Dermis microvascular lymphatic vessel endothelial cell (primary cell): Measurements from ENCODE around the gene TAOK3. TPM values are rescaled to one million over a fixed set of nuclear protein-coding genes. Genes with fewer than 3 reads are reported as not detected.
A peak's percentile ranks its signal among the peaks of the same experiment; 100 is the strongest.
"Not testable (repeated sequence)": the region's sequence is repeated elsewhere in the genome, so short reads cannot be mapped to it uniquely, and the experiment has no call there.

ENCODE experiments used
- DNase-seq, 2 donors: peaks; one replicate each; pipeline versions ENCODE4 v3.0.0 to v3.0.0-alpha.2; 2010; ENCODE audit warnings: low read depth in 2 of 2
- total RNA-seq: library from RNA; depleted of rRNA; stranded (reverse); fragments of >200 nt; gene quantifications from 2 replicates; pipeline ENCODE4 v1.2.1, GENCODE V29; 2014

The TAOK3 gene
- 15.3 and 16.7 TPM in 2 replicates for total RNA-seq

DNA sequence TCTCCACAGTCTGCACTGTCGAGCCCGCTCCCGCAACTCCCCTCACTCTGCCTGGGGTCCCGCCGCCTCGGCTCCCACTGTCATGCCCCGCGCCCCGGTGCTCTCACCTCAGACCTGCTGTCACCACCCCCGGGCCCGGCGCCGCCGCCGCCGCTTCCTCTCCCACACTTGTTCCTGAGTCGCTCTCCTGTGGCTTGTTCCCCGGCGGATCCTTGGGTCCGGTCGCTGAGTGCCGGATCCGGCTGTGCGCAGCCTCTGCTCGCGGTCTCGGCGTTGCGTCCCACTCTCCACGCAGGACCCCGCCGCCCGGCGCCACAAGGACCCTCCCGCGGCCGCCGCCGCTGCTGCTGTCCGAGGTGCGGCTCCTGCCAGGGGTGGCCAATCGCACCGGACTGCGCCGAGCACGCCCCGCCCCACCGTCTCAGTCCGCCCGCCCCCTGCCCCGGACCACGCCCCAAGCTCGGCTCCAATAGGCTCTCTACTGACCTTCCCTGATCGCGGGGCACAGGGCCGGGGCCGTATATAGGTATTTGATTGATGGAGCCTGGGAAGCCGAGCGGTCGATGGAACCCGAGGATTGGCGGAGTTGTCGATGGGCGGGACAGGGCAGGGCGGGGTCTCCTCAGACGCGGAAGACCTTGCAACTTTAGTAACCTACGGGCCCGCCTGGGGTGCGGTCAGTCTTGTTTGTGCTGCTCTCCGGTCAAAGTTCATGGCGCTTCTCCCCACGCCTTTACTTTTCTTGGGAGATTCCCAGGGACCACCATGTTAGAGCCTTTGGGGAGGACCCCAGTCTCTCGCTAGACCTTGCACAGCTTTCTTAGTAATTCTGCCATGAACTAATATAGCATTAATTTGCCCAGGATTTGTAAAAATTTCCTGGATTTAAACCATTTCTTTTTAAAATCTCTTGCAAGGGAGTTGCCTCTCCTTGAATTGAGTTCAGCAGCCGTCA, at the start of gene TAOK3:
TSS of gene TAOK3 (minus strand) at position 367 of the 955 bp plus-strand sequence. CDS start 117,340 bp downstream, outside the sequence.
- peak; percentile 95 to 99 for DNase-seq

- DNase-seq, result no peak
Measured at GRCh38 chr12:118420673-118421072, 48.0 kb upstream of the TAOK3 start.

- peak; percentile 14 to 78 for DNase-seq
Measured at GRCh38 chr12:118418385-118419057, 45.8 kb upstream of the TAOK3 start.

GRCh38 chr12:118417942-118418341, 45.2 kb upstream of the TAOK3 start:
- no peak for DNase-seq

DNA sequence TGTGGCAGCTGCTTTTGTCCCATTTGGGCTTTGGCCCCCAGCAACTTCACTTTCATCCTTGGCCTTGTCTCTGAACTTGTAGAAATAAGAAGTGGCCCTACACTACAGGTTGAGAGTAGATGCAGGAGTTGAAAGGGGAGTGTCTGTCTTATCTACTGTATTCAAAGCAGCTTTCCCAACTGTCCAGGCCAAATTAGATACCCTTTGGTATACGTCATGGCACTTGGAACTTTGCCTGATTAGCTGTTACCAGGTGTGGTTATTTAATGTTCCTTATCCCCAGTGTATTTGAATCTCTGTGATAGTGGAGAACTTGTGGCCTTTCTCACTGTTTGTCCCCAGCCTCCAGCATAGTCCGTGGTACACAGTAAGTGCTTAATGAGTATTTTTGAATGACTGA, 37.1 kb upstream of the TAOK3 start:
- no peak for DNase-seq

DNA sequence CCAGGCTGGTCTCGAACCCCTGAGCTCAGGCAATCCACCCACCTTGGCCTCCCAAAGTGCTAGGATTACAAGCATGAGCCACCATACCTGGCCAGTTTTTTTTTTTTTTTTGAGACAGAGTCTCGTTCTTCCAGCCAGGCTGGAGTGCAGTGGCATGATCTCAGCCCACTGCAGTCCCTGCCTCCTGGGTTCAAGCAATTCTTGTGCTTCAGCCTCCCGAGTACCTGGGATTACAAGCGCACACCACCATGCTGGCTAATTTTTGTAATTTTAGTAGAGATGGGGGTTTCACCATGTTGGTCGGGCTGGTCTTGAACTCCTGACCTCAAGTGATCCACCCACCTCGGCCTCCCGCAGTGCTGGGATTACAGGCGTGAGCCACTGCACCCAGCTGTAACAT, 35.5 kb upstream of the TAOK3 start:
- not testable (repeated sequence) for DNase-seq

DNA sequence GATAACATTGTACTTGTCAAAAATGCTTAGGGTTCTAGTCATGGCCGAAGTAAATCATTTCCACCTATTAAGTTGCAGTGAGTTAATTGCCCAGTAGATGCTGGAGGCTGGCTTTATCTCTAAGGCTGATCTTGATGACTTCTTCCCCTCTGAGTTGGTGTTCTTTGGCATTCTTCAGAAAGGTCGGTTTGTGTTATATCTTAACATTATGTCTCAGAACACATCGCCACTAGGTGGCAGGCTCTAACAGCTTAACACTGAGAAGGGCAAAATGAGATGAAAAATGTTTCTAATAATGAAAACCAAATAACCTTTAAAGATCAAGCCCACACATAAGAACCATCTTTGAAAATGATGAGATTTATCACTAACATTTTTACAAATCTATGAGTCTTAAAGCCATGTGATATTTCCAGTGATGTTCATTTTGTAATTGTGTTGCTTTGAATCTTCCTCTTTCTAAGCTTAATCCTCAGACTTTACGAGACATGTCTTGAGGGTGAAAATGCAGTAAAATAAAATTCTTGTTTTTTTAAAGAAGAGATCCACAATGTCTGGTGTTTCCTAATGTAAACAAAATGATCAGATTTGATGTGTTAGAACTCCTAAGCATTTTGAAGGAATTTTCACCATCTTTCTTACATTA, 32.3 kb upstream of the TAOK3 start:
- DNase-seq, result peak; percentile 38 to 72

DNA sequence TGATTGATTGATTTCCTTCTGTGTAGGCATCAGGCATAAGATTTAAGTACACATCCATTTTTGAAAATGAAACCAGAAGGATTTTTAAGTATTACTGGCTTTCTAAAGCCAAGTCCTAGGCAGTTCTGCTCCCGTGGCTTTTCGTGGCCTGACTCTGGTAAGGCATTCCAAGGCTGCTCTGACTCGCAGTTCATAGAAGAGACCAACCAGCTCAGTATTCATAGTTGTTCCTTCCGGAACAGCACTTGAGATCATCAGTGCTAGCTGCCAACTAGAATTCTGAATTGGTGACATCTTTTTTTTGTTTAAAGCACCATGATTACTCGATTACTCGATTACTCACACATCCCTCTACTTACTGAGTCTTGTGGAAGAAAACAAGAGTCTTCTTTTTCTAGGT, 29.5 kb upstream of the TAOK3 start:
- DNase-seq, result peak in 1 of 2 donors; percentile 22

- no peak for DNase-seq
Measured at GRCh38 chr12:118398940-118399339, 26.2 kb upstream of the TAOK3 start.

DNA sequence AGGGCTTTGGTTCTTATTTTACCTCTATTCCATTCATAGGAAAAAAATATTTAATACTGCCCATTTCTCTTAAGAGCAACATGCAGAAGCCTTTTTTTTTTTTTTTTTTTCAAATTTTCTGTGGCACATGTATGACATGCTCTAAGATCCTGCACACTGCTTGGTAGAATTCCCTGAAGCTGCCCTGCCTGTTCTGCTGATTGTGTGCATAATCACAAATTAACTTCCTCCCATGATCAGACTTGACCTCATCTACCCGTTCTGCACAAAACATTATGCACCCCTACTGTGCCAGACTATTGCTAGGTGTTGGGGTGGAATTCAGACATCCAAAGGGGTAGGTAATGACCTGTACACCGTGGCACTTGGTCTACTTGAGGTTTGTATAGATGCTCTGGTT, 25.8 kb upstream of the TAOK3 start:
- no peak for DNase-seq

DNA sequence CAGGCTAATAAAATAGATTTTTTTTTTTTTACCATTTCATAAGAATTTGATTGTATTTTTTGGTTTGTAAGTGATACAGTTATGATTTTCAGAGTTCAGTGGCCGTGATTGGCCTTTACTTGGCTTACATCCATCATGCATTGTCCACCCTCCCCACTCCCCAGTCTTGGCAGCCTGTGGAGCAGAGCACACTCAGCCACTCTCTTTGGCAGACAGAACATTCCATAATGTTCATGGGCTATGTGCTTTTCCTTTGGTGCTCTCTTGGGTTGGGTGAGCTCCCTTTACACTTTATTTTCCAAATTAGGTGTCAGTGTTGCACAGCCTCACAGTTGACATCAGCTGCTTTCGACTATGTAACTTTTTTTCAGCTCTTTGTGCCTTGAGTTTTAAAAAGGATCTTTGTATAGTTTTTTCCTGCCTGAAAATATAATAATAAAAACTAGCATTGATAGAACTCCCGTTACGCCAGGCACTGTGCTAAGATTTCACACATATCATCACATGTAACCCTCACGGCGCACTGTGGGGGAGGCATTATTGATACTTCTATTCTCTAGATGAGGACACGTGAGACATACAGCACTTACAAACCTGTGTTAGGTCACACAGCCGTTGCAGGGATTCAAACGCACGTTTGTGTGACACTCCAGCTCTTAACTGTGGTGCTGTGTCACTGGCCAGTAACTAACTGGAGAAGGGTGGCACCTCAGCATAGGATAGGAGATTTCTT, 25.2 kb upstream of the TAOK3 start:
- DNase-seq, result peak; percentile 16 to 26

DNA sequence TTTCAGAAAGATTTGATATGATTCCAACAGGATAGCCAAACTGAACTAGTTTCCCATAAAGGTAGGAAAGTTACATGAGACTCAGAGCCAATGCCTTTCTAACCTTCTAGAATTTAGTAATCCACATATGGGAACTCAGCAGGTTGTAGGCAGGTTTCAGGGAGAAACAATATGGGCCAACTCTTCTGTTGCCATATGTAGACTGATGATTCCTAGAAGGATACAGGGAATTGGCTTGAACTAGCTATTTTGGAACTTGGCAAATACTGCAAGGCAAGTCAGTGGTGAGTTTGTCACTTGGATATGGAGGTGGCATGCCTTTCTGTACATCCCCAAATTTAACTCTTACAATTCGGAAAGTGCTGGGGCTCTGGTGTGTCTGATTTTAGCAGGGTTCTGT, 19.1 kb upstream of the TAOK3 start:
- no peak for DNase-seq

DNA sequence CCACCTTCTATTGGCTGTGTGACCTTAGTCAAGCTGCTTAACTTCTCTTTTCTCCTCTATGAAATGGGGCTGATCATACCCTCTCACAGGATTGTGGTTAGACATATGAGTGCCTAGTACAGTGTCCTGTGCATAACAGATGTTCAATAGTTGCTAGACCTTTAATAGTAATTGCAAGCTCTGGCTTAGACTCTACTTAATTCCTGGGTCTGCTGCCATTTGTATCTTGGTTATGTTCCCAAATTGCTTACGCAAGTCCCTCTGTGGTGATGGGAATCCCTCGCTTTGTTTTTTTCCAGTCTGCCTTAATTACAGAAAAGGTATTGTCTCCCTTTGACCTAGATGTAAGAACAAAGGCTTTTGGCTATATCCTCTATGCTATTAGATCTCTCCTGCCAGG, 18.7 kb upstream of the TAOK3 start:
- no peak for DNase-seq

DNA sequence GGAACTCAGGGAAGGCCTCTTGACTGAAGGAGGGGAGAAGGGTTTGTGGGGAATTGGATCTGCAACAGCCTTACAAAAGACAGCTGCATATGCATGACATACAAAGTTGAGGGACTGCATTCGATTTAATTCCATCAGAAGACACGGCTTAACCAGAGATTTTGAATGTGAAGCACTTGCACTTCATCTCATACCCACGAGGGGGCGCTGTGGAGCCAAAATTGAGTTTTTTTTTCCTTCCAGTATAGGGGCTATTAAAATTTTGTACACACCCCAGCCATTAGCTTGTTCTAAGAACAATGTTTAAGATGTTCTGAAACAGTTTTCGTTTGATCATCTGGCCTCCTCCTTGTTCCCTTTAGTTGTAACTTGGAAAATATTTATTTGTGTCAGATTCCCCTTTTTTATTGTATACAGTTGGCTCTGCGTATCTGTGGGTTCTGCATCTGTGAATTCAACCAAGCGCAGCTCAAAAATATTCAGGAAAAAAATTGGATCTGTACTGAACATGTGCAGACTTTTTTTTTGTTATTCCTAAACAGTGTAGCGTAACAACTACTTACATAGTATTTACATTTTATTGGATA, 5.3 kb upstream of the TAOK3 start:
- peak; percentile 20 to 48 for DNase-seq

DNA sequence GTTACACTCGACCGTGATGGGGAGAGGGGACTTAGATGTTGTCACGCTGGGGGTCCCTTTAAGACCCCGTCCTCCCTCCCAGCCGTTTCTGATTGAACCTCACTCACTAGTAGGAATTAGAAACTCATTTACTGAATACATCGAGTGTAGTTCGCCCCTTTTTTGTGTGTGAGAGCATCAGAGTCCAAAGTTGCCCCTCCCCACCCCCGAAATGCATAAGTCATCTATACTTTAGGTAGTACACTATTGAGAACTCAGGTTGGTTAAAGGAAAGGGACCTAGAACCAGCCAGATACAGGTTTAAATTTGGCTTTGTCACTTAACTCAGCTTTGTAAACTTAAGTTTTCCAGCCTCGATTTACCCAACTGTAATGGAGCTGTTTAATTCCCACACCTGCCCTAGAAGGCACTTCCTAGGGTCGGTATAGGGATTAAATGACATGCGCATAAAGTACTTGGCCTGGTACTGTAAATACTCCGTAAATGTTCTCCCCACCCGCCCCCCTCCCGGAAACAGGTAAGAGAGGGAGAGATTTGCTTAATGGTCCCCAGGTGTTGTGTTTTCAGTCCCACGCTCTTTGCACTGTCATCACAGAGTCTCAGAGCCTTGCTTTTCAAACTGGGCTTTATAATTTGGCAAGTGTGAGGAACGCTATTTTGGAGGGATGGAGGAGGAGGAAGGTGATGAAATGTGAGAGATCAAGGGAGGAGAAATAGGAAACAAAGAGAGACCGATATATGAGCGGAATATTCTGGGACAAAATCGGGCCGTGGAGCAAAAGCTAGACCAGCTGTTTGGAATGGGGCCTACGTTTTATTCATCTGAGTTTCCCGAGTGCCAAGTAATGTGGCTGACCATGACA, 4.5 kb upstream of the TAOK3 start:
- peak in 1 of 2 donors; percentile 20 for DNase-seq

GRCh38 chr12:118376089-118377020, 3.6 kb upstream of the TAOK3 start, which contains the start of gene SUDS3:
SUDS3 (plus strand) TSS chr12:118376555; CDS start chr12:118376692, 137 bp downstream.
- peak; percentile 65 to 79 for DNase-seq

- DNase-seq, result no peak
Measured at GRCh38 chr12:118375348-118375747, 2.6 kb upstream of the TAOK3 start.

GRCh38 chr12:118374909-118375308, 2.2 kb upstream of the TAOK3 start:
- no peak for DNase-seq
